DOHH2 (cell line): ENCODE measurements around the gene ZNRF3.

Experiments
- CTCF ChIP-seq: fragments of 200-600 bp; sonication (generic); IDR thresholded peaks from one replicate; pipeline ENCODE4 v1.5.1; 2014; ENCODE audit warnings: antibody characterized with exemption, mild to moderate bottlenecking, low read depth, low read length; ENCODE audit not compliant: poor library complexity, severe bottlenecking
- EZH2phosphoT487 ChIP-seq: fragments of 200-600 bp; sonication (generic); IDR thresholded peaks from 2 replicates; pipeline ENCODE4 v1.6.1; 2017; ENCODE audit warnings: borderline replicate concordance, mild to moderate bottlenecking, antibody characterized with exemption, low read length, moderate library complexity, mixed read lengths

- no peak for TF ChIP-seq CTCF
- no peak for TF ChIP-seq EZH2phosphoT487
Measured at GRCh38 chr22:28985581-28986290, 102.4 kb downstream of the ZNRF3 start.
